K562 (cell line): Measurements from ENCODE around the gene BANK1. TPM values are rescaled to one million over a fixed set of nuclear protein-coding genes. Genes with fewer than 3 reads are reported as not detected.

Experiments
- KLF6 ChIP-seq: fragments of 250-450 bp; sonication (Bioruptor Pico); IDR thresholded peaks from 2 replicates; pipeline ENCODE4 v1.4.0; 2020; ENCODE audit warnings: mild to moderate bottlenecking, moderate library complexity, borderline replicate concordance
- MYBL2 ChIP-seq, 2 experiments: fragments of 450-650 bp in 1 of 2; sonication (generic) in 1 of 2; formaldehyde crosslinking in 1 of 2; IDR thresholded peaks; 2 replicates each; pipeline versions ENCODE4 v1.6.1 to v1.8.1; 2017 to 2022; ENCODE audit warnings: borderline replicate concordance in 1 of 2, inconsistent platforms in 1 of 2, low read depth in 1 of 2, mild to moderate bottlenecking in 1 of 2, missing genetic modification reagents in 1 of 2, moderate library complexity in 1 of 2
- NR2C2 ChIP-seq, 2 experiments: fragments of 200-800 bp in 1 of 2; sonication (Bioruptor generic) in 1 of 2; sonication (generic) in 1 of 2; formaldehyde crosslinking in 1 of 2; IDR thresholded peaks; 2 replicates each; pipeline versions ENCODE4 v1.6.1 to v1.8.0; 2016 to 2022; ENCODE audit warnings: mild to moderate bottlenecking in 1 of 2, missing compliant biosample characterization in 1 of 2, missing genetic modification characterization in 1 of 2, missing genetic modification reagents in 1 of 2
- RBM34 ChIP-seq: fragments of 200-400 bp; formaldehyde crosslinking; IDR thresholded peaks from 2 replicates; pipeline ENCODE4 v1.6.1; 2018; ENCODE audit warnings: low read length, borderline replicate concordance; ENCODE audit not compliant: insufficient read depth
- polyA plus RNA-seq, 8 experiments: library from polyadenylated mRNA; depleted of rRNA in 4 of 8; stranded (reverse) in 5 of 8; unstranded in 3 of 8; fragments of >200 nt; fragmentation: Nextera tagmentation in 2 of 8; fragmentation: Illumina TruSeq in 1 of 8; extraction: Ambion mirVana in 2 of 8; extraction: Trizol in 1 of 8; gene quantifications; 2 replicates each; pipeline versions ENCODE4 v1.2.1 to v1.2.3, GENCODE V29; 2011 to 2014; ENCODE audit warnings: inconsistent platforms in 1 of 8, missing spikeins in 1 of 8
- total RNA-seq, 7 experiments: library from RNA; depleted of rRNA in 6 of 7; stranded (reverse); fragments of >200 nt in 6 of 7; fragmentation: Illumina TruSeq in 2 of 7; extraction: Trizol in 2 of 7; gene quantifications; 2 replicates each; pipeline versions ENCODE4 v1.2.1 to v1.2.3, GENCODE V29; 2011 to 2021; ENCODE audit warnings: low replicate concordance in 1 of 7
- TF ChIP-seq, protein P1 (sequence below): sonication (generic); formaldehyde crosslinking; IDR thresholded peaks from 2 replicates; pipeline ENCODE4 v1.8.0; 2022; ENCODE audit warnings: mild to moderate bottlenecking, missing genetic modification reagents
- TF ChIP-seq, protein P2 (sequence below): fragments of 200-800 bp; sonication (Bioruptor generic); IDR thresholded peaks from 2 replicates; pipeline ENCODE4 v1.6.1; 2016; ENCODE audit warnings: missing genetic modification characterization, missing compliant biosample characterization

Gene BANK1
- total and polyA plus RNA-seq, 9 of the 15 experiments (the other 6 are each of a cell fraction or from before 2014, with no cell fraction given), result not detected

DNA sequence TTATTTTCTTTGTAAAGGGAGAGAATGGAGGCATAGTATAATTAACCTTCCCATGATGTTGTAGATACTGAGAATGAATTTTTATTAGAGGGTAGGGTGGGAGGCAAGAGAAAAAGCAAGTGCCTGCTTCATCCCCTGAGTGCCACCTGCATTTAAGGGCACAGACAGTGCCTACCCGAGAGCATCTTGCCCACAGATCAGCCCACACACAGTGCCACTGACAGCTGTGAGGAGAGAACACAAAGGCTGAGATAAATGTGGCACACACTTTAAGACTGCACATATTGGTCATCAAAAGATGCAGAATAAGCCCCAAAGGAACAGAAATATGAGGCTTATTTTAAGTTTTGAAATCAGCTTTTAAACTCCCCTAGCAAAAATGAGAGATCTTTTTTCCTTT, 304.0 kb downstream of the BANK1 start (continued):
- TF ChIP-seq, protein P1, sequence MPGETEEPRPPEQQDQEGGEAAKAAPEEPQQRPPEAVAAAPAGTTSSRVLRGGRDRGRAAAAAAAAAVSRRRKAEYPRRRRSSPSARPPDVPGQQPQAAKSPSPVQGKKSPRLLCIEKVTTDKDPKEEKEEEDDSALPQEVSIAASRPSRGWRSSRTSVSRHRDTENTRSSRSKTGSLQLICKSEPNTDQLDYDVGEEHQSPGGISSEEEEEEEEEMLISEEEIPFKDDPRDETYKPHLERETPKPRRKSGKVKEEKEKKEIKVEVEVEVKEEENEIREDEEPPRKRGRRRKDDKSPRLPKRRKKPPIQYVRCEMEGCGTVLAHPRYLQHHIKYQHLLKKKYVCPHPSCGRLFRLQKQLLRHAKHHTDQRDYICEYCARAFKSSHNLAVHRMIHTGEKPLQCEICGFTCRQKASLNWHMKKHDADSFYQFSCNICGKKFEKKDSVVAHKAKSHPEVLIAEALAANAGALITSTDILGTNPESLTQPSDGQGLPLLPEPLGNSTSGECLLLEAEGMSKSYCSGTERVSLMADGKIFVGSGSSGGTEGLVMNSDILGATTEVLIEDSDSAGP (CRISPR knock-in tag), result no peak
- TF ChIP-seq RBM34, result no peak
- TF ChIP-seq KLF6, result no peak
- no peak for TF ChIP-seq NR2C2 (CRISPR knock-in tag; IDR thresholded peaks at IDR 0.05)
- TF ChIP-seq NR2C2 (tag; IDR thresholded peaks at IDR 0.05), result no peak
- TF ChIP-seq MYBL2 (IDR thresholded peaks at IDR 0.05; ENCODE audit: low read depth), result no peak
- no peak for TF ChIP-seq MYBL2 (CRISPR knock-in tag; IDR thresholded peaks at IDR 0.05; ENCODE audit: borderline replicate concordance)
- TF ChIP-seq, protein P2, sequence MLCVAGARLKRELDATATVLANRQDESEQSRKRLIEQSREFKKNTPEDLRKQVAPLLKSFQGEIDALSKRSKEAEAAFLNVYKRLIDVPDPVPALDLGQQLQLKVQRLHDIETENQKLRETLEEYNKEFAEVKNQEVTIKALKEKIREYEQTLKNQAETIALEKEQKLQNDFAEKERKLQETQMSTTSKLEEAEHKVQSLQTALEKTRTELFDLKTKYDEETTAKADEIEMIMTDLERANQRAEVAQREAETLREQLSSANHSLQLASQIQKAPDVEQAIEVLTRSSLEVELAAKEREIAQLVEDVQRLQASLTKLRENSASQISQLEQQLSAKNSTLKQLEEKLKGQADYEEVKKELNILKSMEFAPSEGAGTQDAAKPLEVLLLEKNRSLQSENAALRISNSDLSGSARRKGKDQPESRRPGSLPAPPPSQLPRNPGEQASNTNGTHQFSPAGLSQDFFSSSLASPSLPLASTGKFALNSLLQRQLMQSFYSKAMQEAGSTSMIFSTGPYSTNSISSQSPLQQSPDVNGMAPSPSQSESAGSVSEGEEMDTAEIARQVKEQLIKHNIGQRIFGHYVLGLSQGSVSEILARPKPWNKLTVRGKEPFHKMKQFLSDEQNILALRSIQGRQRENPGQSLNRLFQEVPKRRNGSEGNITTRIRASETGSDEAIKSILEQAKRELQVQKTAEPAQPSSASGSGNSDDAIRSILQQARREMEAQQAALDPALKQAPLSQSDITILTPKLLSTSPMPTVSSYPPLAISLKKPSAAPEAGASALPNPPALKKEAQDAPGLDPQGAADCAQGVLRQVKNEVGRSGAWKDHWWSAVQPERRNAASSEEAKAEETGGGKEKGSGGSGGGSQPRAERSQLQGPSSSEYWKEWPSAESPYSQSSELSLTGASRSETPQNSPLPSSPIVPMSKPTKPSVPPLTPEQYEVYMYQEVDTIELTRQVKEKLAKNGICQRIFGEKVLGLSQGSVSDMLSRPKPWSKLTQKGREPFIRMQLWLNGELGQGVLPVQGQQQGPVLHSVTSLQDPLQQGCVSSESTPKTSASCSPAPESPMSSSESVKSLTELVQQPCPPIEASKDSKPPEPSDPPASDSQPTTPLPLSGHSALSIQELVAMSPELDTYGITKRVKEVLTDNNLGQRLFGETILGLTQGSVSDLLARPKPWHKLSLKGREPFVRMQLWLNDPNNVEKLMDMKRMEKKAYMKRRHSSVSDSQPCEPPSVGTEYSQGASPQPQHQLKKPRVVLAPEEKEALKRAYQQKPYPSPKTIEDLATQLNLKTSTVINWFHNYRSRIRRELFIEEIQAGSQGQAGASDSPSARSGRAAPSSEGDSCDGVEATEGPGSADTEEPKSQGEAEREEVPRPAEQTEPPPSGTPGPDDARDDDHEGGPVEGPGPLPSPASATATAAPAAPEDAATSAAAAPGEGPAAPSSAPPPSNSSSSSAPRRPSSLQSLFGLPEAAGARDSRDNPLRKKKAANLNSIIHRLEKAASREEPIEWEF (CRISPR knock-in tag), result no peak
